GM19035 (cell line): ENCODE measurements around the gene SLC1A2.

ENCODE experiments used
- ATAC-seq: cut with Tn5 transposase; IDR thresholded peaks from one replicate; pipeline ENCODE4 v1.9.1; 2021; ENCODE audit not compliant: unreplicated experiment

Gene SLC1A2

GRCh38 chr11:35377262-35377661 is 42.1 kb downstream of the SLC1A2 start:
- ATAC-seq, result no peak

GRCh38 chr11:35376613-35377012 is 42.7 kb downstream of the SLC1A2 start:
- no peak for ATAC-seq

- no peak for ATAC-seq
Measured at GRCh38 chr11:35376118-35376510, 43.2 kb downstream of the SLC1A2 start.

DNA sequence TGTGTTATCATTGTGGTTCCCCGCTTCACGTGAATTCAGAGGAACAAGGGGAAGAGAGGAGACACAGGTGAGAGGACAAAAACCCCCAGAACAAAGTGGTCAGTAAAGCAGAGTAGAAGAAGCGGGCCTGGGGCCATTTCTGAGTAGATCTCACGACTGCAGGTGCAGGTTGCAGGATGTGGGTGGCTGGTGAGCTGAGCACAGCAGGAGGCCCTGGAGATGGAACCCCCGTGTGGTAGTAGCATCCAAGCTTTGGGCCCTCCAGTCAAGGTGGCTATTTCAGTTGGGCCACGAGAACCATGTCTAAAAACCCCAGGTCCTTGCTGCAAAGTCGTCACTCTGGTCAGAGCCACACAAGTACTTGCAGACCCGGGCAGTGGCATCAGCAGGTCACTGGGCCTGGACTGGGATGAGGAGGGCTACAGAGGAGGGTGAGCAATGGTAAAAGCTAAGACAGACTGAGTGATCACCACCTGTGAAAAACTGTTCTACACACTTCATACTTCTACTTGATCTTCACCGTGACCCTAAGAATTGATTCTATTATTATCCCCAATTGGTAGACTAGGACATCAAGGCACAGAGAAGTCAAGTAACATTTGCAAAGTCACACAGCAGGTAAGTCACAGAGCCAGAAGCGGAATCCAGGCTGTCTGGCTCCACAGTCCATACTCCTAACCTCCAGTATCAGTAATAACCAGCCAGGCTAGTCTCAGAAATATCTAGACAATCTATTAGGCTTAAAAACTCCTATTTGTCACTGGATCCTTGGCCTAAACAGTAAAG is 43.8 kb downstream of the SLC1A2 start:
- no peak for ATAC-seq

GRCh38 chr11:35373284-35373933 is 45.9 kb downstream of the SLC1A2 start:
- no peak for ATAC-seq

GRCh38 chr11:35372565-35373283 is 46.6 kb downstream of the SLC1A2 start:
- ATAC-seq, result no peak

DNA sequence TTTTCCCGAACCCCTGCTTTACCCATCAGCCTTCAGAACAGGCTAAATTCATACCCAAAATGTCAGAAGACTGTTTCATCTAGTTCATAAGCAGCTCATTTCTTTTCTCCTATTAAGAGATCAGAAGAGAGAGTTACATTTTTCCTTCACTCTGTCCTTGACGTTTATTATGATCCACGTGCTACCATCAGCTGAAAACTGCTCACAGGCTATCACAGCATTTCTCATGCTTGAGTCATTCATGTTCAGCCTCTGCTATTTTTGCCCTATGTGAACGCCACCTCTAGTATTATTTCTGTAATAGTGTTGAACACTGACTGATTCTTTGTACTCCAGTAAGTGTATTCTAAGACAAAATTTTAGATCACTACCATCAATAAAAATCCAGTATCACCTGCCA is 51.9 kb downstream of the SLC1A2 start:
- ATAC-seq, result no peak

DNA sequence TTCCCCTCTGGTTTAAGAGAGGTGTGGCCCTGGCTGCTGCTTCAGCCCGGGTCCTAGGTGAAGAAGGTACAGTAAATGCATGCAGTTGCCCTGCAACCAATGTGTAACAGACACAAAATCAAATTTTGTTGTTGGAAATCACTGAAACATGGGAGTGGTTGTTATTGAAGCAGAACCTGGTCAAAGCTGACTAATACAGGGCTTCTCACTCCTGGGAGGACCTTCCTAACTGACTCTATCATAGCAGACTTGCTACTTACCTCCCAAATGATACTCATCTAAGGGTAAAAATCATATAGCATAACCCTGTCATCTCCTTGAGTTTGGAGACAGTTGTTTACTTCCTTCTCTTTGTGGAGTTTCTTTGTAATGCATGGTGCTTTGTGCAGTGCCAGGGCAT is 52.6 kb downstream of the SLC1A2 start:
- no peak for ATAC-seq

DNA sequence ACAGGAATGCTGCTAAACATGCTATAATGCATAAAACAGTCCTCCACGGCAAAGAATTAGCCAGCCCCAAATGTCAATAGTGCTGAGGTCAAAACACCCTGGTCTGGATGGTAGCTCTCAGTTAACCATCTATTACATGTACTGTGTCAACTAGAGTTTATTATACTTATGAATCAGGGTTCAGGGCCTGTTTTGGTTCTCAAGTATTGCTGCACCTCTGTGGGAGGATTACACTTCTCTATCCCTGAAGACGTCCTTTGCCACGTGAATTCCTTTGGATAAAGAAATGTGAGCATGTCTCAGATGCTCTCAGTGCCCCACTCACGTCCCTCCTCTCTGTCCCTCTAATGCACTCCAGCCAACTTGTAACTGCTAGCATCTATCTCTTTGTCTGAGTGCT is 53.4 kb downstream of the SLC1A2 start:
- ATAC-seq, result no peak

GRCh38 chr11:35365395-35365794 is 54.0 kb downstream of the SLC1A2 start:
- no peak for ATAC-seq

DNA sequence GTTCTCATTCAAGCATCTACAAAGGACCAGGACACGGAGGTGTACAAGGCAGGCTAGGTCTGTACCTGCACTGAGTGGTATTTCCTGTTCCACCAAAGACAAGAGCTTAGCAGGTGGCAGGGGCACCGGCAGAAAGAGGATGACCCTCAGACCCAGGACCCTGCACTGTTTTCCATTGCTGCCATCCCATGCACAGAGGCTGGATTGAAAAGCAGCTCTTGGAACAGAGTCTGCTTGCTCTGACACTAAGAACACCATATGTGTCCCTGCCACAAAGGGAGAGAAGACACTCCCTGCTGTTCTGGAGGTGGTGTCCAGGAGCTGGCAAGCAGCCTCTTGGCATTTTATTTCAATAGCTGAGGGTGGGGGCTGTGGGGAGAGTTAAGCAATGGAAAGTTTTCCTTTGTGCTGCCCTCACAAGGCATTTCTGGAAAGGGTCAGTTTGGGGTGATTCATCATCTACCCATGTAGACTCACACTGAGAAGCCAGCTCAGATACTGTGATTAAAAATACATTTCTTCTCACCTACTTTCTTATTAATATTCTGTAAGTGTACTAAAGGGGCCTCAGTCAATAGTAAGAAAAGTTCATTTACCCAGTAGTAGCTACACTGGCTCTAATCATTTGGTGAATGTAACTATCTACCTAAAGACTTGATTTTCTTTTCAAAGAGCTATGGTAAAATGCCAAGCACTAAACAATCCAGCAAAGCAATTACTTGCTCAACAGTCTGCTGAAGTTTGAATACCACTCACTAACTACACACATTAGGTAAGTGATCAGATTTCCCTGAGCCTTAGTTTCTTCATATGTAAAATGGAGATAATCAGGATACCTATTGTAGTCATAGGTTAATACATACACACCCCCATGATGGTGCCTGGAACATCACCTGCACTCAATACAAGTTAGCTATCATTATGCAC is 55.2 kb downstream of the SLC1A2 start:
- ATAC-seq, result no peak

- no peak for ATAC-seq
Measured at GRCh38 chr11:35363246-35363801, 56.0 kb downstream of the SLC1A2 start.

DNA sequence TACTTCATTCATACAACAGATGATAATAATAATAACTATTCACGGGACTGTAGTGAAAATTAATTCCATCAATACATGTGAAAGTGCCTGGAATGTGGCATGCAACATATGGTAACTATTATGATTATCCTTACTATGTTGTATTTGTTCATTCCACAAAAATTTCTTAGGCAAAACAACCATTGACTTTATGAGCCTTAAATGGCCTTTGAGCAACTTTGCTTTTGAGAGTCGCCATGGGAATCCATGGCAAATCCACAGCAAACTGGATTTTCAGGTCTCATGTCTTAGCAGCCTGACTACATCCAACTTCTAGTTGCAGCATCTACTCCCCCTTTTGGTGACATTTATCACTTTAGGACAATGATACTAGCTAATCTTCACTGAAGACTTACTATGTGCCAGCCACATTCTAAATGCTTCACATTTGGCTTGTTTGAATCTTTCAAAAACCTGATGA is 56.8 kb downstream of the SLC1A2 start:
- no peak for ATAC-seq

DNA sequence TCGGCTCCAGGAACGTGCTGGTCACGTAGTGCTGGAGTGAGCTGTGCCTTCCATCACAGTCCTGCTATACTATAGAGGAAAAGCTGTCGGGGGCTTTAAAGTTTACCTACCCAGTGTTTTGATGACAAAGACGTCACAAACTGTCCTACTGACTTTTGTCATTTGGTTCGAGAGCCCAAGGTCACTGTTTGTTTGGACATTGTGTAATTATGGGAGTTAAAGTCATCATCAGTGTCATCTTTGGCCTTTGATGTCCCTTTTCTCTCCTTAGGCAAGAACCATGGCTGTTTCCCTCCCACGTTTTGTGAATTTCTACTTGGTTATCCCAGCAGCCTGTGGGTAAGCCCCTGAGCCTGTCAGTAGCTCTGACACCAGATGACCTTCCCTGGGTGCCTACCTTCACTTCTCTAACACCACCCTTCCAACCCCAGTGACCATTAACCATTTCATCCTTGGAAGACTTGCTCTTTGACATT is 59.3 kb downstream of the SLC1A2 start:
- ATAC-seq, result no peak

DNA sequence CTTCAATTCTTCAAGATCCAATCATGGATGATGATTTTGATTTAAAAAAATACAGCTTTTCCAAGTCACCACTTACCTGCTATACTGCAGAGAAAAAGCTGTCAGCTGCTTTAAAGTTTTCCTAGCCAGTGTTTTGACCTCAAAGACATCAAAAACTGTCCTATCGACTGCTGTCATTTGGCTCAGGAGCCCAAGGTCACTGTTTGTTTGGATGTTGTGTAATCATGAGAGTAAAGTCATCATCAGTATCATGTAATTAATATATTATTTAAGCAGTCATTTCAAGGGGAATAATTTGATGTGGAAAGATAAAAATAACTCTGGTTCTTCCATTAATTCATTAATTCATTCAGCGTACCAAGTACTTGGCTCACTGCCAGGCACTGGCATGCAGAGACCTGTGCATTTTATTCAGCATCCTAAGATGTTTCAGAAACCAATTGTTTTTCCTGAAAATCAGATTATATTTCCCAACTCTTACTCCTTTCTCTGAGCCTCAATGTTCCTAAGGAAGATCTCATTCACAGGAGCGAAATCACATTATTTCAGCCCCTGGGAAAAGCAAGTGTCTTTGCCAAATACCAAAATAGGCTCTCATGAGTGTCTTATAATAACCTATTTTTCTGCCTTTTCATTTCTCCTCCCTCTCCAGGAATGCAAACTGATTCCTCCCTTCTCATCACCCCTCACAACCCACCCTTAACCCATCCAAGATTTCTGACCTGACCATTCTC is 59.9 kb downstream of the SLC1A2 start:
- no peak for ATAC-seq

DNA sequence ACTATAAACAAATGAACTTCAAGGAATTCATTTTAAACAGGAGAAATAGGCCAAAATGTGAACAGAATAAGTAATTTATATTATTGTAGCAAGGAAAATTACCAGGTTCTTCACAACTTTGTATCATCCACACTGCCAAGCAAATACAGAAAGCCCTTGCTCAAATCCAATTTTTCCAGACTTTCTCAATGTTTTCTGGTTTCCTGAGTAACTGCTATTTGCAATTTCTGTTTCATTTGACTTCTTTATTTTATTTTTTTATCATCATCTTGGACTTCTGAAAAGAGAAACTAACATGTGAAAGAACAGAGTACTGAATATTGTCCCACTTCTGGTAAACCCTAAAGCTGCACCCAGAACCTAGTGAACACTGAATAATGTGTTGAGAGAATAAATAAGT is 61.0 kb downstream of the SLC1A2 start:
- ATAC-seq, result no peak

GRCh38 chr11:35357923-35358322 is 61.4 kb downstream of the SLC1A2 start:
- ATAC-seq, result no peak

GRCh38 chr11:35355102-35355749 is 64.1 kb downstream of the SLC1A2 start:
- ATAC-seq, result no peak

DNA sequence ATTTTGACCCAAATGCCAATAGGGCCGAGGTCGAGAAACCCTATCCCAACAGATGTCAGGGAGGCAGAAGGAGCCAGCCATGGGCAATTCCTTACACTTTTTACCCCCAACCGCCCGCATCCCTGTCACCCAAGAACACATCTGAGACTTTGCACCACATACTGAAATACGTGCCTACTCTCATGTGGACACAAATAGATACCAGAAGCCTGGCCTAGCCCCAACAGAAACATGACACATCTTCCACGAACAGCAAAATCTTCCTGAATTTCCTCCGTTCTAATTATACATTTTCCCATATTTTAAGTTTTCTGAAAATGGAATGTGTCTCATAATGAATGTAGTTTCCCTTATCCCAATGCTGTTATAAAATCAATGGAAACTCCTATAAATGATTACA is 64.7 kb downstream of the SLC1A2 start:
- no peak for ATAC-seq
